Stimulated activated CD4-positive, alpha-beta T cell treated with anti-CD3 and anti-CD28 coated beads, Interleukin-1b, Interleukin-23, amount 100 ng/mL, for 48 hours (primary cell): ENCODE measurements around the gene TRERF1.

Source experiments
- DNase-seq: peaks from one replicate; pipeline ENCODE4 v3.0.0-alpha.2; 2020

Gene TRERF1

DNA sequence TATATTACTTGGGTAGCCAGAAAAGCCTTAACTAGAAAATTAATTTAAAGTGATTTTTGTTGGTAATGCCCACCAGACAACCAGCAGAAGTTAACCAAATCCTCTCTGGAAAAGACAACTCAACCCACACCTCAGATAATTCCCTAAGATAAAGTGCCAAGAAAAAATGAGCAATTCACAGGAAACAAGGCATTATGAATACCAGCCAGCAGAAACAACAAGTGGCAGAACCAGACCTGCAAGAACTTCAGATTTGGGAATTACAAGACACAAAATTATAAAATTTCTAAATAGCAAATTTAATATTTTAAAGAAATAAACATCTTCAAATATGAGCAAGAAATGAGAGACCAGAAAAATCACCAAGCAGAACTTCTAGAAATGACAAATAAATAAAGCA, 154.1 kb downstream of the TRERF1 start:
- DNase-seq, result no peak

DNA sequence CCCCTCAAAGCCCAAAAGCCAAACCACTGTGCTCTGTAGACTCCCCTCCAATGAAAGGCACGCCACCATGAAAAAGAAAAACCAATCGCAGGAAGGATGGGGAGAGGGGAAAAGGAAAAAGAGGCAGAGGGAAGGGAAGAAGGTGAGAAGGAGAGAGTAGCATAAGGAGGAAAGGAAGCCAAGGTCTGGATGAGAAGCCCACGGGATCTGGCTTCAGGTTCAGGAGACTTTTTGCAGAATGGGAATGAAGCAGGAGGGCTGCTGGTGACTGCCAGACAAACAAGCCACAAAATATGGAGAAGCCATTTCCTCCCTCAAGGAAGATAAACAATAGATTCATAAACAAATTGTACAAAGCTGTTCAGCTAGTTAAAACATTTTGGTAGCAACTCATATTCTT, 155.1 kb downstream of the TRERF1 start:
- DNase-seq, result no peak

DNA sequence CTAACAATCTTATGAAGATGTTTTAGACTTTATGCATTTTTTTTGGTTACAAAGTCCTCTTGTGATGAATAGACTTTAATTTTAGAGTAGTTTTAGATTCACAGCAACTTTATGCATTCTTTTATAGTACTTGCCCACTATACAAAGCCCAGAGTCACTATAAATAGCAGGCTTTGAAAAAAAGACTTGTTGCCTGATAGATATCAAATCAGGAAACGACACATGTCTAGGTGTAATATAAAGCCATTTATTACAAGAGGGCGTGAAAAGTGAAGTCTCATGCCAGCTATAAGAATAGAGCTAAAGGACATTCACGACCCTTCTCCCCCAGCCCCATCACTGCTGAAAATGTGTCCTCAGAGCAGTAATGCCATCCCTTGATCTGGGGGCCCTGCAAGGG, 156.0 kb downstream of the TRERF1 start:
- DNase-seq, result no peak

DNA sequence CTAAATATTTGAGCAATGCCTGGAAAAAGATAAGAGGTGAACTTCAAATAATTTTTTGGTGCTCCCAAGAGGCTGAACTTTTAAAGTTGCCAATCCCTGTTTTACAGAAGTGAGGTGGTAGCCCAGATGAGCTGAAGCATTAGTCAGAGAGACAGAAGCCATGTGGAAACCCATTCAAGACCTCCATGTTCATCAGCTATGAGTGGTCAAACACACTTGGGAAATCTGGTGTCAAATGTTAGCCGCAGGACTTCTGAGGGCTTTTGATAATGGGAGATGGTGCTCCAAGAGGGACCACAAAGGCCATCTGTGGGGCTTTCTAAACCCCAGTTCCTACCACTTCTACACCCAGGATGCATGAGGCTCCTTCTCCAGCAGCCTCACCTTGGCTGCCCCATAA, 156.5 kb downstream of the TRERF1 start:
- no peak for DNase-seq

DNA sequence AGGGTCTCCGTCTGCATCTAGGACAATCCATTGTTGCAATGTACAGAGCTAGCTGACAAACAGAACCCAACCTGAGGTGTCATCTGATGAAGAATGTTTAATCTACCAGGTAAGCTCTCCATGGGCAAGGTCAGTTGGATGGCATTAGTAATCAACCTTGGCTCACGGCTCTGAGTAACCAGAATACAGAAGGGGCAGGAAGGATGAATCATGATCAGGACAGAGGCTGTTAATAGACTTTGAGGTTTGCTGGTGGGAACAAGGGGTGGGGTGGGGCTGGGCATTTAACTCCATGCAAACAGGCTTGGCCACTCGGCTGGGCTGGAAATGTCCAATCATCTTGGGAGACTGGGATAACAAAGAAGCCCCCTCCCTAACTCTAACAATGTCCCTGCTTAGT, 157.0 kb downstream of the TRERF1 start:
- DNase-seq, result no peak

DNA sequence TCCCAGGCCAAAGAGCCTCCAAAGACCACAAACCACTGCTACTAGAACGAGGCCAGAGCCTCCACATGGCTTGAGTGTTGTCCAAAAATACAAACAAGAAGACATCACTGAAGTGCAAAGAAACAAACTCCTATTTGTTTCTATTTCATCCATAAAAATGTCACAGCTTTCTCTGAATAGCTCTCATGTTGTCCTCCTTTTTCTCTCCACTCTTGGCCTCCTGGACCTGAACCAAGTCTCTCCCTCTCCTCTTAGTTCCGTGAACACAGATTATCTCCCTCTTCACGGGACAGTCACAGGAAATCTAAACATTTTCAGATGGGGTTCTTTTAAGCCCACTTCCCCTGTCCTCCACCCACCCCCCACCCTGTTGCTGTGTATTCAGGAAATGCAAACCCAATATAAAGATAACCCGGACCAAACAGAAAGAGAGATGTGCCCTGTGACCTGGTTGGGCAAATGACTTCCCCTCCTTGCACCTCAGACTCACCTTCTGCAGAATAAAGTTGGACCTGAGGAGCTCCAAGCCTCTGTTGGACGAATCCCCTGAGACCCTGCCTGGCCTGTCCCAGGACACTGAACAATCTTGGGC, 158.2 kb downstream of the TRERF1 start:
- no peak for DNase-seq

DNA sequence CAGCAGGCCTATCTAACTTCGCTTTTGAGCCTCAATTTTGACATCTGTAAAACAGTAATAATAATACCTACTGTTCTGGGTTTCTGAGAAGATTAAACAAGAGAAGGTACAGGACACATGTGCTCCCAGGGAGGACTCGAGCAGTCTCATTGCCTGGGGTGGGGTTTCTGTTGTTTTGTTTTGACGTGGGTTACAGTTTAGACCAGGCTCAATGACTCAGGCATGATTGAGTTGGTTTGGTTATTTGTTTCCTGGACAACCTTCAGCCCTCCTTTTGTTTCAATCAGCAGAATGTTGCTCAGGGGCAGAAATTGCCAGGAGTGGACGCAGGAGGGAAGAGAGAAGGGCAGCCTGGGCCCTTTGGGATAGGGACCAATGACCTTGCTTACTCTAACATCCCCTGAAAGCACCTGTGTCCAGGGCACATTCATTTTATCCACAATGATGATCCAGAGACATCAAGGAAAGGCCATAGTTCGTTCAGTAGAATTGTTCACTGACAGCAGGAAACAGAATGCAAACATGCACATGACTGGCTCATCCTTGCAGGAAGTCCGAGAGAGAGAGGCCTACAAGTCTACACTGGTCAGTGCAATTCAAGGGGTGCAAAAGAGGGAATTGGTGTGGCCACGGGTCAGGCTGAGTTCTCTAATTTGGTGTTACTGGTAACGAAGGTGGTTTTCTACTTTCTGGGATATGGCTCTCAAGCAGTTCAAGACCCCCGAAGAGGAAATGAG, 159.6 kb downstream of the TRERF1 start:
- no peak for DNase-seq

DNA sequence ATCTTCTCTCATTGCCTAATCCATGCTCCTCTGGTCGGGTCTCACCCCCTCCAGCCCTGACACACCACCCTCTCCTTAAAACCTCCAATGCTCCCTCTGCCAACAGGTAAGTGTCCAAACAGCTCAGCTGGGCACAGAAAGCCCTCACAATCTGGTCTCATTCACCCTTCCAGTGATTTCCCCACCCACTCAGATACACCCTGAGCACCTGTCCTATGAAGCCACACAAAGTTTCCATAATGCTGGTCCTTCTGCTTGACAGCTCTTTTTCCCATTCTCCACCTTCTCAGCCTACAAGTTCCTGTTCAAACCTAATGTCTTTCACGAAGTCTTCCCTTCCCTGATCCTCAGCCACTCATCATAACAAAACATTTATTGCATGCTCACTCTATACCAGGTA, 164.0 kb downstream of the TRERF1 start:
- no peak for DNase-seq

DNA sequence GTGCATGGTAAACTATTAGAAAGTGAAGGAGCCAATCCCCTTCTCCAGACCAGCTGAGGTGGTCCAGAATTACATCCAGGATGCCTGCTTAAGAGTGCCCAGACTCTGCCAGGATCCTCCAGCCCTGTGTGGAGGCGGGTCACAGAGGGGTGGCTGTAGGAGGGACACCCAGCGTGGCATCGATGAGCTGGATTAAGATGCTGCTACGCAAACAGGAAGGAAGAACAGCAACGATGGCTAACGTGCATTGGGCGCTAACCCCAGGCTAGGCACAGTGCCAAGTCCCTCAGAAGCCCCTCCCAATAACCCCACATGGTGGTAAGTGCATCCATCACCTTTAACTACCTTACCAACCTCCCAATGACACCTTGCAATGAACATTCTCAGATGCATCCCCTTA, 170.2 kb downstream of the TRERF1 start:
- DNase-seq, result peak; percentile 24

DNA sequence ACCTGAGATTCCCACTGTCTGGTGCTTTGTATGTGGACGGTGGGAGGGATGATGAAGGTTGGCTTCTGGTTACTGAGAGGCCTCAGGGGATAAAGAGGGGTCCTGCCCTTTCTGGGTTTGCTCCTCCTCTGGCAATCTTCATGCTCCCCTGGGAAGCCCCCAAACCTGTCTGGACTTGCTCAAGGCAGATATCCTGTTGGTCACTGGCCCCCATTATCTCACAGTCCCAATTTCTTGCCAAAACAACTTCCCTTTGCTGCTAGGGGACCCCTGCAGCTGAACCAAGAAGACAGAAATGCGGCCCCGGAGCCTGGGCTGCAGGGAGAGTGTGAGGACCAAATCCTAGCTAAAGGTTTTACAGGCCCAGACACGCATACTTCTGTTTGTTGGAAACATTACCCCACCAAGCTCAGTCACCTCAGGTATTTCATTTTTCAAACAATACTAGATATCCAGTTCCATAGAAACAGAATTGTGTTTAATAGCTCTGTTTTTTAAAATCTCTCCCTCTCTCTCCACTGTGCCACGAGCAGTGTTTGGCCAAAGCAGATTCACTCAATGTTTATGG, 170.7 kb downstream of the TRERF1 start:
- DNase-seq, result no peak

DNA sequence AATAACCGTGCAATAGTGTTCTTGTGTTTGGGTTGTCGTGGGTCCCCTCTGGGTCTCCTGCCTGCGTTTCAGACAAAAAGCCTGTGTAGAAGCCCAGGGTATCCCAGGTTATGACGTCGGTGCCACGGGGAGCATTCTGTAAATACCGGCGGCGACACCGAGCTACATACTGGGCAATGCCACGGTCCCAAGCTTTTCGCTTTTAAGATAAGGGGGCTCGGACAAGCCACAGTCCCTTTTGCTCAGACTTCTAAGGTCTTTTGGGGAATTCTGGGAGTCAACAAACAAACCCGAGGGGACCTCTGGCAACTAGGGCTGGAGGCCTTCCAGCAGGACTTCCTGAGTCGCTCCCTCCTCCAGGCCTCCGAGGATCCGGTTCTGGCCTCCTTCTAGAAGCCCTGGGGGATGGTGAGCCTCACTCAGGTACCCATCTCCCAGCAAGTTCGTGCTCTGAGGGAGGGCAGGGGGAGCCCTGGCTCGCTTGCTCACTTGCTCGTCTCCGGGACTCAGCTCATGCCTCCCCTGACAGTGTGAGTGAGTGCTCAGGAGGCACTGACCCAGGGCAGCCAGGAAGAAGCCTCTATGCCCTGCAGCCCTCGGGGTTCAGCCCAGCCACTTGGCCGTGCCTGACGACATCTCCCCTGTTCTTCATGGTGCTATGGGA, 171.6 kb downstream of the TRERF1 start:
- no peak for DNase-seq

DNA sequence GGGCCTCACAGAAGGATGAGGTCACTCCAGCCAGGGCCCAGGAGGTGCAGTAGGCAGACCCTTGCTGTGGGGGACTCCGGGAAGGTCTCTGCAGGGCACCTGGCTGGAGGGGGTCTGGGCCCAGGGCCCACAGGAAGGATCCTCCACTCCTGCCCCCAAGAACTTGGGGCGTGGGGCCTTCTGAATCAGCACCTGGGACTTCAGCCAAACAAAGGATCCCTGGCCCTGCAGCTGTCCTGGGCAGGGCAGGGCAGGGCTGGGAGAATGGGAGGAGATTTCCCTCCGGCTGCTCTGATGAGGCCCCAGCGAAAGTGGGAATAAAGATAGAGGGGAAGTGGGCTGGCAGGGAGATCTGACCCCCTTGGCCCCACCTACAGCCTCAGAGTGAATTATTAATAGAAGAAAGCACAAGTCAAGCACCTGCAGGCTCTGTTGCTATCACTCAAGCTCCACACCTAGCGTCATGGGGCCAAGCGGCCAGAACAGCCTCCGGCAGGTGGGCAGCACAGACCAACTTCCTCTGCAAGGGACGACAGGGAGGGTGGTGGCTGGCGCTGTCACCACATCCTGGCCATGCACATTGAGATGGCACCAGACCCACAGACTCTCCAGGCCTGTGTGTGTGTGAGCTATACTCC, 172.5 kb downstream of the TRERF1 start:
- no peak for DNase-seq

DNA sequence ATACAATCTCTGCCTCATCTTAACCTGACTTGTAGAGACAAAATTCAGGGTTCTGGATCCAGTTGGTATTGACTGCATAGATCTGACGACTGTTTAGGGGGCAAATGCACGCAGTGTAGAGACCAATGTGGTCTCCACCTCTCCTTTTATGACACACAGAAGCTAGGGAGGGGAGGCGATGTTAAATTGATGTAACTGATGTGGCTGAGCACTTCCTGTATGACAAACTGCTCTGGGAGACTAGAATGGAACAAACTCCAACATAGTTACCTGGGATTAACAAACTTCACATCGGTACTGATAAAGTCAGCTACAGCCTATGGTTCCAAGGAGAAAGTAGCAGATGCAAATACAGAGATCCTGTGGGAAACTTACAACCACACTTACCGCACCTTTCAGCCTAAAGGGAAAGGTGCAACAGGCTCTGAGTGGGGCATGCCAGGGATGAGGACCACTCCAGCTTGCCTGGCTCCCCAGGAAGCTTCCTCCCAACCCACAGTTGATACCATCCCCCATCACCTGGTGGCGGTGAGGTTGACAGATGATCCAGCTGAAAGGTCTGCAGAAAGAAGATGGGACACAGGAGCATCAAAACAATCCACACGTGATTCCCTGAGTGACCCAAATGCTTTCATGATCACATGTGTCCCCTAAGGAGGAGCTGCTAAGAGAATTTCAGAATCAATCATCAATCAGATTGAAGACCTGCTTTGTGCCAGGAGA, 173.4 kb downstream of the TRERF1 start:
- no peak for DNase-seq

DNA sequence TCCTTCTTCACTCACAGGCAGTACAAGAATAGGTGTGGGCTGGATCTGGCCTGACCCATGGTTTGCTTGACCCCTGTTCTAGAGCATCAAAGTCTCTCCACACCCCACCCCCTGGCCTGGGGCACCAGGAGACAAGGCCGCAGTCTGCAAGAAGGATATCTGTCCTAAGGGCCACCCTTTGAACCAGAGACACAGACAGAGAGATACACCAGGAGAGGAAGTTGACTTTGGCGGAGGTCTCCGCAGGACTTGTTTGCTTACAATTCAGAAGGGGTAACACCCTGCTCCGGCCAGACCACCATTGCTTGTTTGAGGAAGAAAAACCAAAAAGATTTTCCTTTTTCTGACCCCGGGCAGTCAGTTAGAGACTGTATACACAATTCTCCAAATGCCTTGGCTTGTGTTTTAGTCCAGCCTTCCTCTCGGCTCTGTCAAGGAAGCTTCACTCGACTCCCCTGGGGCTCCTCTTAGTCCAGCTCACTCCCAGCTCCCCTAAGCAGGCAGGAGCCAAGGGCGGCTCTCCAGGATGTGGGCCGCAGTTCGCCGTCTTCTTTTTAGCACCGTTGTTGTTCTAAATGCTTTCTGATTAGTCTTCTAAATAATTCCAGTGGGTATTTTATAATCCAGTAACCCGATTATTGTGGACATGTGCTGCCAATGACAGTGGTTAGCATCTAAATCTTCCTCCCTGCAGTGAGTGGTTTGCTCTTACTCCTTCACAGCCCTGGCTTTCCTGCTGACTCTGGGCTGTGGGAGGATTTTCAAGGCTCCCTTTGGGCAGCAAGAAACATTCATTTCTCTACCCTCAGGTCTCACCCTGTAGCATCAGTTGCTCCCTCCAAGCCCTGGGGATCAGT, 175.5 kb downstream of the TRERF1 start:
- DNase-seq, result no peak

DNA sequence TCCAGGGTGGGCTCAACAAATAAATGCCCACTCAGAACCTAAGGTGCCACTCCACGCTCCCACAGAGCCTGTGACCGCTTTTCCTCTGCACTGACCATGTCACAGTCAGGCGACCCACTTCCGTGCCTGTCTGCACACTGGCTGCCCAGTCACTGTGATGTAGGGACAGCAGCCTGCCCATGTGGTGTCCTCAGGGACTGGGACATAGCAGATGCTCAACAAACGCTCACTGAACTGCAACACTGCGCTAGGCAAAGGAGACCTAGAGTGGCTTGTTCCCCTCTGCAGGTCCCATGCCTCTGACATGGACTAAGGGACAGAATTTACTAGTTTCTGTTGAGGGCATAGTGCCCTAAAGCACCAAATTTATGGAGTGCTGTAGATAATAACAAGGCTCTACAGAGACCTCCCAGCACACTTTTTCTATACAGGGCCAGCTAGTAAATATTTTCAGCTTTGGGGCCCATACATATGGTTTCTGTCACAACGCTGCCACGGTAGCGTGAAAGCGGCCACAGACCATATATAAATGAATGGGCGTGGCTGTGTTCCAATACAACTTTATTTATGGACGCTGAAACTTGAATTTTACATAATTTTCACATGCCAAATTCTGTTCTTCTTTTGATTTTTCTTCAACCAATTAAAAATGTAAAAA, 176.2 kb downstream of the TRERF1 start:
- no peak for DNase-seq

DNA sequence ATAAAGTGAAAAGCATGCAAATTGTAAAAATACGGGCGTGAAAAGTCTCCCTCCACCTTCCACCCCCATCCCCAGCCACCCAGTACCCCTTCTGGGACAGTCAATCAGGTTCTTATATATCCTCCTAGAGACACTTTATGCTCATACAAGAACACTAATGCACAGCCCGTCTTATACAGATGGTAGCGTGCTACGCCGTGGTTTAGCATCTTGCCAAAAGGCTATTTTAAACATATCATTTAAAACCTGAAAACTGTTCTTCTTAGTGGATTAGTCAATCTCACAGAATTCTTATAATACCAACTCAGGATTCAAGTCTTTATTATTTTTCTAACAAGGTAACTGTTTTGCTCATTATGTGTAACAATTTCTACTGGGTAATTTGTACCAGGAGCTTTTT, 176.8 kb downstream of the TRERF1 start:
- DNase-seq, result no peak

DNA sequence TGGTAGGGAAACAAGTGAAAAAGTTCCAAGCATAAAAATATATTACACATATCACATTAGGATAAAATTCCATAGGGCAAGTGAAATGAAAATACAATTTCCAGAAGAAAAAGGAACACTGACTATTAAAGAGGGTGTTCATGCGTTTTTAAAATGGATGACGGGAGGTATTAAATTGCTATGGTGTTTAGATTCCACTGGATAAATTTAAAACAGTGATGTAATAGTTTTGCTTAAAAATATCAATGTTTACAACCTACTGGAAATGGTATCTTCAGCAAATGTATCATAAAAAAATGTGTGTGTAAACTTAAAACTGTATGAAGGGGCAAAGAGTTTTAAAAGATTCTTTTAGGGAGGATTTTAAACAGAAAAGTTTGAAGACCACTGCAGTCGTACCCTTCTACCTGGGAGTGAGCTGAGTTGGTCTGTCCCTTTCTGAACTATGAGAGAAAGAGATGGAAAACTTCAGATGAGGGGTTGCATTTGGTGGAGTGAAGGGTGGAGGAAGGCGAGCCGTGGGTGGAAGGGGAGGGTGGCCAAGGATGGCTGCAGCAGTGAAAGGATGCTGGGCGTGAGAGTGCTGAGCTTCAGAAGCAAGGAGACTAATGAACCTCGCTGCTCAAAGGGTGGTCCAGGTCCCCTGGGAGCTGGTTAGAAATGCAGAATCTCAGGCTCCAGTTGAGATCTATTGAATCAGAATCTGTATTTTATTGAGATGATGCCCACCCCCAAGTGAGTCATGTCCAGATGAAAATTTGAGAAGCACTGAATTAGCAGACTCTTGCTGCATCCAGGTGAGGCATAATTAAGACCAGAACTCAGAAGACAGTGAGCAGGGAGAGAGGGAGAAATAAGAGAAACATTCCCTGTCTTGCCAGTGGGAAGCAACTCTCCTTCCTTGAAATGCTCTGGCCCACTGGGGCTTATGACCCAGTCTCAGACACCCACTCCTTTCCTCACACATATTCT, 179.6 kb downstream of the TRERF1 start:
- no peak for DNase-seq

DNA sequence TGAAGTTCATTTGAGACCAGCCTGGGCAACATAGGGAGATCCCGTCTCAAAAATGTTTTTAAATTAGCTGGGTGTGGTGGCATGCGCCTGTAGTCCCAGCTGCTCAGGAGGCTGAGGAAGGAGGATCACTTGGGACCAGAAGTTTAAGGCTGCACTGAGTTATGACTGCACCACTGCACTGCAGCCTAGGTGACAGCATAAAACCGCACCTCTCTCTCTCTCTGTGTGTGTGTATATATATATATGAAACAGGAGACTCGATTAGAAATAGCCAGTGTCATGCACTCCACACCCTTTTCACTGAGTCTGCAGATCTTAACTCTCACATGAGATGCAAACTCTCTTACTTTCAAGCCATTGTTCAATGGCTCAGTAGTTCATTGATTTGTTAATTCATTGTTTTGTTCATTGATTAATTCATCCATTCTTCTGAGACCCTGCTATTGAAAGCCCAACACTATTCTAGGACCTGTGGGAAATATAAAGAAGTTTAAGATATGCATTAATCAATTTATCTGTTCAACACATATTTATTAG, 181.7 kb downstream of the TRERF1 start:
- no peak for DNase-seq

DNA sequence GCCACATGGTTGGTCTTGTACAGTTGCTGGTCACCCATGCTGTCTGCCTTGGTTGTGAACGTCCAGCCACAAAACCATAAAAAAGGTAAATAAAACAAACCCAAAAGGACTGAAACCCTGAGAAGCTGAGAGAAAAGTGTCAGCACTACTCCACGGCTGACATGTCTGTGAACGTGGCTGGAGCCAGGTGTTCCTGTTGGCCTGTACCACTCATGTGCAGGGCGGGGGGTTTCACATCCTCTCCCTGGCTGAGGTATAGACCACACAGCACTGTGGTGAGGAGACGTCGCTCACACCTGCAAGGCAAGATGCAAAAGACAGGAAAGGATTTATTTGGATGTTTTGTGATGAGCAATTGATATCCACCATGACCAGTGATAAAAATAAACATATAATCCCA, 182.2 kb downstream of the TRERF1 start:
- DNase-seq, result no peak

DNA sequence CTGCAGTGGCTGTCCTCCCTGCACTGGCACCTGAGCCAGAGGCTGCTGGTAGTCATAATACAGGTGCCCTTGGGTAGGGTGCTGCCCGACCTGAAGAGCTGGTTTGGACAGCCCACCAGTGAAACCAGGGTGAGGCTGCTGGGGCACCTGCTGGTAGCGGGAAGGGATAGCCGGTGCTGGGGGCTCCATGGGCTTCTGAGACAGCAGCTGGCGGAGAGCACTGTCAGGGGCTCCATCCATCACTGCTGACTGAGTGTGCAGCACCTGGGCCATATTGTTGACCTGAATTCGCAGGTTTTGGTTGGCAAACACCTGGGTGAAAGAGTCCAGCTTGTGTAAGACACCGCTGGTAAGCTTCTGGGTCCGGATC, 182.9 kb downstream of the TRERF1 start:
- no peak for DNase-seq
